GM21423 (cell line): ENCODE data around the gene SLC29A3.

Experiments
- ATAC-seq: cut with Tn5 transposase; IDR thresholded peaks from one replicate; pipeline ENCODE4 v1.9.1; 2021; ENCODE audit warnings: mild to moderate bottlenecking, moderate library complexity; ENCODE audit not compliant: unreplicated experiment

SLC29A3 gene

DNA sequence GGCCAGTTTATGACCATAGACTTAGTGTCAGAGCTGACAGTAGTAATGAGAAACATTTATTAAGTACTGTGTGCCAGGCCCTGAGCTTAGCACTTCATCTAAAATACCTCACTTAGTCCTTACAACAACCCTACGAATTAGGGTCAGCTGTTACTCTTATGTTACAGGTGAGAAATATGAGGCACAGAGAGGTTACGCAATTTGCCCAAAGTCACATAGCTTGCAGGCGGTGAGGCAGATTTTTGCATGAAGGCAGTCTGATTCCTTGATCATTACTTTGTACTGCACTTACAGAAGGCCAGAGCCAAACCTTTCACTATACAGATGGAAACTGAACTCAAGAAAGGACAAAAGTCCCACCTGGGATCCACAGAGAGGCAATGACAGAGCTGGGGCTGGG is 87.8 kb downstream of the SLC29A3 start:
- no peak for ATAC-seq

DNA sequence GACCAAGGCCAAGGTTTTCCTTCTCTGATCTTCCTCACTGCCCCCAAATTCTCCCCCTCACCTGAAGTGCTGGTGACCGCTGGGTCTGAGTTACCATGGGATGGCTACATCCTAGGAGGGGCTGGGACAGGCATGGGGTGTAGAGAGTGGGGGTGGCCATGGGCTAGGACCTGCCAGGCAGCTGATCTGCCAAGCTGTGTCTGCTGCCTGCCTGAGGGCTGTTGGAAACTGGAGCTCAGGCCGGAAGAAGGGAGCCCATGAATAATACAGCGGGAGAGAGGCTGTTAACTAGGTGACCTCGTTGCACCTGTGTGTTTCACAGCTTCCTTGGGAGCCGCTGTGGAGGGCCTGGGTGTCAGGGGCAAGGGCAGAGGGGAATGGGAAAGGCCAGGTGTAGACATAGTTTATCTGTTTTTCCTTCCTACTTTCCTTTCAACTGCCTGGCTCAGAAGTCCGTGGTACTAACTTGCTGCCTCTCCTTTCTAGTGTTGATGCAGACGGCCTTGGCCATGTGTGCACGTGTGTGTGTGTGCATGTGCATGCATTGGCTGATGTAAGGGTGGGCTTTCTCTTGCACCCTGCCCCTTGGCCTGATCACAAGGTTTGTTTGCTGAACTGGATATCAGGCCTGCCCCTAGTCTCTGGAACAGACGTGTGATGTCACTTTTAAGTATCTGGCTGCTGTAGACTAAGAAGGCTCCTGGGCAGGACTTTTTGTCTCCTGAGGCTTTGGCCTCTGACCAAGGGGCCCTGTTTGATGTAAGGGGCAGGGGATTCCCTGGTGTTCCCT is 89.6 kb downstream of the SLC29A3 start:
- no peak for ATAC-seq

DNA sequence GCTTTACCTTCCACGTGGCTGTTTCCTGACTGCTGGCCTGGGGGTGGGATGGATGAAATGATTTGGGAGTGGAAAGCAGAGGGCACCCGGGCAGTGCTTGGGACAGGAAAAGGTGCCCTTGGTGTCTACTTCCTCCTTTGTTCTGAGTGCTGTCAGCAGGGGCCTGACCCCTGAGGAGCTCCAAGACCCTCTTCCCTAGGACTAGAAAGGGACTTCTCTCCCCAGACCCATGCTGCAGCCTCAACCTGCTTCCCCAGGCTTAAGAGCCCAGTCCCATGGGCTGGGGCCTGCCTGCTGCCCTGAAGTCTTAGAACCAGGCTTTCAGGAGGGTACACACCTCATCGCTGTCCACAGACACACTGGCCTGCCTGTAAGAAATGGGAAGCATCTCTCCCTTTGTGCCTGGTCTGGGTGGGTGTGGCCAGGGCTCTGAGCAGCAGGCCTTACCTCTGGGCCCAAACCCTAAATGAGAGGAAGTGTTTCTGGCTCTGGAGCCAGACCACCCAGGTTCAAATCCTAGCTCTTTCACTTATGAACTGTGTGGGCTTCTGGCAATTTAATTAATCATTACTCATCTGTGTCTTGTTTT is 90.6 kb downstream of the SLC29A3 start:
- no peak for ATAC-seq
